Effector memory CD8-positive, alpha-beta T cell (primary cell): ENCODE data around the gene RAP1GAP.
"Not testable (repeated sequence)": the region's sequence is repeated elsewhere in the genome, so short reads cannot be mapped to it uniquely, and the experiment has no call there.

ENCODE experiments used
- ATAC-seq: fragments of 150-1000 bp; cut with Tn5 transposase; replicated peaks from 2 replicates; pipeline ENCODE4 v1.10.0; 2021; ENCODE audit warnings: mild to moderate bottlenecking, moderate library complexity
- DNase-seq, 3 experiments: peaks; one replicate each; pipeline ENCODE4 v3.0.0; 2021
- H3K27ac Mint-ChIP-seq, 2 donors: one replicate each; pipeline ENCODE4 v1.8.0; 2022; ENCODE audit warnings: mild to moderate bottlenecking in 2 of 2, mixed read lengths in 2 of 2, moderate library complexity in 2 of 2
- H3K27me3 Mint-ChIP-seq, 2 donors: one replicate each; pipeline ENCODE4 v1.8.0; 2022; ENCODE audit warnings: mixed read lengths in 2 of 2
- H3K36me3 Mint-ChIP-seq: one replicate; pipeline ENCODE4 v1.8.0; 2022; ENCODE audit warnings: mild to moderate bottlenecking, moderate library complexity, mixed read lengths; ENCODE audit not compliant: insufficient read depth
- H3K4me1 Mint-ChIP-seq, 2 donors: one replicate each; pipeline ENCODE4 v1.8.0; 2022; ENCODE audit warnings: low read depth in 2 of 2, mixed read lengths in 2 of 2
- H3K4me3 Mint-ChIP-seq, 2 donors: one replicate each; pipeline ENCODE4 v1.8.0; 2022; ENCODE audit warnings: mild to moderate bottlenecking in 2 of 2, mixed read lengths in 2 of 2, moderate library complexity in 2 of 2
- H3K9me3 Mint-ChIP-seq, 2 donors: one replicate each; pipeline ENCODE4 v1.8.0; 2022; ENCODE audit warnings: mixed read lengths in 2 of 2

The RAP1GAP gene

DNA sequence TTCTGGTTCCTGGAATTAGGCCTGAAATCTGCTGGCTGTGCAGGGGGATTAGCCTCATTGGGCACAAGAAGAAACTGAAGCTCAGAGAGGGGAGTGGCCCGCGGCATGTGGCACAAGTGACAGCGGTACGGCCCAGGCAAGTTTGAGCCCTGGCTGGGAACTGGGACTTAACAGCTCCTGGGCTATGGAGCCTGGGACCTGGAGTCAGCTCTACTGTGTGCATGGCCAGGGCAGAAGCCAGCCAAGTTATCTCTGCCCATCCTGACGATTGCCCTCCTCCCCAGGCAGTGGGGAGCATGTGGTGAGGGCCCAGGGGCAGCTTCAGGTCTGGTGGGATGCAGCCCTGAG lies 98.7 kb downstream of the RAP1GAP start:
- Mint-ChIP-seq H3K4me3 (no peak overlapping the region), H3K27ac (no peak overlapping the region), H3K9me3 (no peaks in the 10 kb centered on the region), H3K4me1 (no peaks in the 10 kb centered on the region), H3K36me3 (no peaks in the 10 kb centered on the region), H3K27me3 (peaks cover 6 to 50% of the 10 kb centered on the region in 2 donors)
- DNase-seq = no peak
- no peak for ATAC-seq

DNA sequence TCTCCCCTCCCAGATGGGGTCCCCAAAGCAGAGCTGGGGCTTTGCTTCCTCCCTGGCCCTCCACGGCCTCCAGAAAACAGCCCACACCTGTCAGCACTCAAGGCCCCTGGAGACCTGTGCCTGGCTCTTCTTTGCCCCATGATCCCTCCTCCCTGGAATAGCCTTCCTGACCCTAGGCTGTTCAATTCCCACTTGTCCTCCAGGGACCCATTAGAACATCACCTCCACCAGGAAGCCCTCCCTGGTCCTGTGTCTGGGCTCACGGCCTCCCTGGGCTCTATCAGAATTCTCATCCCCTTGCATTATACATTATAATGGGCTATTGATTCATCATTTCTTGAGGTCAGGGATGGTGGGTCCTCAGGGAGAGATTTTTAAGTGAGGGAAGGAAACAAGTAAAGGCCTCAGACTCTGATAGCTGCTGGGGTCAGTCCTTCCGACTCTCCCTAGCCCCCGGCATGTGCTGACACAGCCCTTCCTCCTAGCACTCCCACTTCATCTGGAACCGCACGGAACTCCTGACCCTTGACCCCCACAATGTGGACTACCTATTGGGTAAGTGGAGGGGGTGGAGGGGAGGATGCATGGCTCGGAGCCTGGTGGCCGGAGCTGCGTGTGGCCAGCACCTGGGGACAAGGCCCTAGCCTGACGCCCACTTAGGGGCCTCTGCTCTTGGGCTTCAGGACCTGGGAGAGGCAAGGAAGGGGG lies 99.2 kb downstream of the RAP1GAP start:
- DNase-seq (no peak), ATAC-seq (no peak)
- H3K9me3 Mint-ChIP-seq = no peaks in the 10 kb centered on the region
- H3K27me3 Mint-ChIP-seq = peaks cover 11 to 50% of the 10 kb centered on the region in 2 donors
- H3K4me3 Mint-ChIP-seq = no peak overlapping the region
- no peaks in the 10 kb centered on the region for H3K4me1 Mint-ChIP-seq
- H3K36me3 Mint-ChIP-seq = no peaks in the 10 kb centered on the region
- no peak overlapping the region for H3K27ac Mint-ChIP-seq

DNA sequence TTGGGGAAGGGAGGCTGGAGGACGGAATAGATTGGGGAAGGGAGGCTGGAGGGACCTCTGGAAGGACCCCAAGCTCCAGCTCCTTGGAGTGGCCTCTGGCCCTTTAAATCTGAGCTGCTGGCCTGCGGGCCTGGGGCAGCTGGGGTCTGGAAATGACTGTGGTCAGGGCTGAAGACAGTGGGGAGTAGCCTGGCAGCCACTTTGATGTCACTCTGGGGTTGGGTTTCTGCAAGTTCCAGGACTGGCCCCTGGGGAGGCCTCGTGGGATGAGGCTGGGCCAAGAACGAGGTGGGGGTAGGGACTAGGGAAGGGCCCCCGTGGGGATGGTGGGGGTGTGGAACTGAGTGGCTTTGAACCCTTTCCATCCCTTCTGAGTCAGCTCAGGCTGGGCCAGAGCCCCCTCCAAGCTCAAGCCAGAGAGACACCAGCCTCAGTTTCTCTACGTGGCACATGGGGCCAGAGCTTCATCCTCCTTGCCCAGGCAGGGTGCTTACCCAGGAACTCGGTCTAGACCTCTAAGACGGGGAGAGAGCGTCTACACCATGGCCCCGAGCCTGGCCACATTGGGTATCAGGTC lies 100.3 kb downstream of the RAP1GAP start:
- H3K4me1 Mint-ChIP-seq = no peaks in the 10 kb centered on the region
- no peak for DNase-seq
- H3K27ac Mint-ChIP-seq = no peak overlapping the region
- H3K27me3 Mint-ChIP-seq = peaks cover 11 to 42% of the 10 kb centered on the region in 2 donors
- no peaks in the 10 kb centered on the region for H3K36me3 Mint-ChIP-seq
- no peak overlapping the region for H3K4me3 Mint-ChIP-seq
- no peak for ATAC-seq
- H3K9me3 Mint-ChIP-seq = no peaks in the 10 kb centered on the region

DNA sequence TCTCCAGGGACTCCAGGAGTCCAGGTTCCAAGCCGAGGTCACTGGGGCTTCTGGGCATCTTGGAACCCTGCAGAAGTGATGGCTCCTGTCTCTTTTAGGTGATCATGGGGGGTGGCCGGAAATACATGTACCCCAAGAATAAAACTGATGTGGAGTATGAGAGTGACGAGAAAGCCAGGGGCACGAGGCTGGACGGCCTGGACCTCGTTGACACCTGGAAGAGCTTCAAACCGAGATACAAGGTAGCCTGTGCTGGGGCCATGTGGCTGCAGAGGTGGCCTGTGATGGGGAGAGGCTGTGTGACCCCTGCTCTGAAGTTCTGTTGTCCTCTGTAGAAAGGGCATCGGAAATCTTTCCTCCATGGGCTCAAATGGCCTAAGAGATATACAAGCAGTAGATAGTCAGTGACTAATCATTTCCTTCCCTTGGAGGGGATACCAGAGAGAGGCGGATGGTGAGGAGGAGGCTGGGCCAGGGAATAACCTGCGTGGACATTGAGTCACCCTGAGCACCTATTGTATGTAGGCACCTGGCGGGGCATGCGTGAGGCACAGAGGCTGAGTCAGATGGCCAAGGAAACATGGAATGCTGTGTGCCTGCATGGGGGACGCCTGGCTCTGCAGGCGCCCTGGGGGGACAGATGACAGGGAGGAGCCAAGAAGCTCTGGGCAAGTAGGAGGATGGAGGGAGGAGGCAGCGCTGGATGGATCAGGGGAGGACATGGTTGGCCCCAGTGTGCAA lies 101.0 kb downstream of the RAP1GAP start:
- H3K36me3 Mint-ChIP-seq = no peaks in the 10 kb centered on the region
- no peaks in the 10 kb centered on the region for H3K4me1 Mint-ChIP-seq
- H3K9me3 Mint-ChIP-seq = no peaks in the 10 kb centered on the region
- no peak for ATAC-seq
- H3K27ac Mint-ChIP-seq = no peak overlapping the region
- DNase-seq = no peak
- H3K4me3 Mint-ChIP-seq = no peak overlapping the region
- peaks cover 11 to 34% of the 10 kb centered on the region in 2 donors for H3K27me3 Mint-ChIP-seq

DNA sequence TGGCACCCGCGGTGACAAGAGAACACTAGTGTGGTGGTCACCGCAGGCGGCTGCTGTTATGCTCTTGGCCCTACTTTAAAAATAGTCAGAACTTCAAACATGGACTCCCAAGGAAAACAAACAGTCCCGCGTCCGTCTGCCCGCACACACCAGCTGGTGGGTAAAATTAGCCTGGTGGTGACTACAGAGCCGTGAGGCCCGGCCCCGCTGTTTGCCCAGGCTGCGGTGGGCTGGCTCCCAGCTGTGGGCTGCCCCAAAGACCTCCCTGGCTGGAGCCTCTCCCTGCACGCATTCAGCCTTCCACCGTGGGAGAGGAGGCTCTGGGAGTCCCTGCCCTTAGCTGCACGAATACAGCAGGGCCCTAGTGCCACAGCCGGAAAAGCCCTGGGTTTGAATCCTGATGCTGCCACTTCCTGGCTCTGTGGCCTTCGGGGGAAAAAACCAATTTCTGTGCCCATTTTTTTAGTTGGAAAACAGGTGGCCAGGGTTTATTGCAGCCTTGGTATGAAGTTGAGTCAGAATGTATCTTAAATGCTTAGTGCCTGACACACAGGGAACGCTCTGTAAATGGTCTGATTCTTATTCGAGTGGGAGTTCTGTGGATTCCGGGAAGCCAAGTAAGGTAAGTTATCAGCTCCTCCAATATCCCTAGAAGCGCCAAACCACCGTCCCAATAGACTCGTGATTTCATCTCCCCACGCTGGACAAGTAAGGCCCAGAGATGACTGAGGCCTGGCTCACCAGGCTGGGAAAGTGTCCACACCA lies 101.7 kb downstream of the RAP1GAP start:
- ATAC-seq (no peak), DNase-seq (no peak)
- Mint-ChIP-seq H3K4me3 (no peak overlapping the region), H3K27ac (no peak overlapping the region), H3K36me3 (no peaks in the 10 kb centered on the region), H3K9me3 (no peaks in the 10 kb centered on the region), H3K4me1 (no peaks in the 10 kb centered on the region), H3K27me3 (peaks cover 11 to 29% of the 10 kb centered on the region in 2 donors)

DNA sequence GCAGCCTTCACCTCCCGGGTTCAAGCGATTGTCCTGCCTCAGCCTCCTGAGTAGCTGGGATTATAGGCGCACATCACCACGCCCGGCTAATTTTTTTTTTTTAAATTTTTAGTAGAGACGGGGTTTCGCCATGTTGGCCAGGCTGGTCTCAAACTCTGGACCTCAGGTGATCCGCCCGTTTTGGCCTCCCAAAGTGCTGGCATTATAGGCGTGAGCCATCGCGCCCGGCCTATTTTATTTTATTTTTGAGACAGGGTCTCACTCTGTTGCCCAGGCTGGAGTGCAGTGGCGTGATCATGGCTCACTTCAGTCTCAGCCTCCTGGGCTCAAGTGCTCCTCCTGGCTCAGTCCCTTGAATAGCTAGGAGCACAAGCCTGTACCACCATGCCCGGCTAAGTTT lies 102.8 kb downstream of the RAP1GAP start:
- H3K4me3 Mint-ChIP-seq, H3K4me1 Mint-ChIP-seq, H3K27ac Mint-ChIP-seq, ATAC-seq, H3K36me3 Mint-ChIP-seq, H3K9me3 Mint-ChIP-seq, DNase-seq: not testable (repeated sequence)
- H3K27me3 Mint-ChIP-seq = peaks cover 11 to 29% of the 10 kb centered on the region in 2 donors

DNA sequence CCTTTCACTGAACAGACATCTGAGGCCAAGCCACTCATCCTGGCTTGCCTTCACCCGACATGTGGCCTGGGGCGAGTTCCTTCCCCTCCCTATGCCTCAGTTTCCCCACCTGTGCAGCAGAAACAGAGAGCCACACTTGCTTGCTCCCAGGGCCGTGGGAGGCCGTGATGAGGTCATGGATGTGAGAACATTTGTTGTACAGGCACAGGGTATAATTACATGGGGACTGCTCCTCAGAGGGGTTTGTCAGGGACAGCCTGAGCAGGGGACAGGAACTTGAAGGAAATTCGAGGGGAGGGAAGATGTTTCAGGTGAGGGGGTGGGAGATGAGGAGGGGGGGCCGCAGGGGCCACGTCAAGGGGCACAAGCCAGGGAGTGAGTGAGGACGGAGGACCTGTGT lies 103.9 kb downstream of the RAP1GAP start:
- Mint-ChIP-seq H3K27ac (no peak overlapping the region), H3K27me3 (peaks cover 11 to 38% of the 10 kb centered on the region in 2 donors), H3K36me3 (no peaks in the 10 kb centered on the region), H3K9me3 (no peaks in the 10 kb centered on the region), H3K4me3 (no peak overlapping the region), H3K4me1 (no peaks in the 10 kb centered on the region)
- DNase-seq (no peak), ATAC-seq (no peak)

DNA sequence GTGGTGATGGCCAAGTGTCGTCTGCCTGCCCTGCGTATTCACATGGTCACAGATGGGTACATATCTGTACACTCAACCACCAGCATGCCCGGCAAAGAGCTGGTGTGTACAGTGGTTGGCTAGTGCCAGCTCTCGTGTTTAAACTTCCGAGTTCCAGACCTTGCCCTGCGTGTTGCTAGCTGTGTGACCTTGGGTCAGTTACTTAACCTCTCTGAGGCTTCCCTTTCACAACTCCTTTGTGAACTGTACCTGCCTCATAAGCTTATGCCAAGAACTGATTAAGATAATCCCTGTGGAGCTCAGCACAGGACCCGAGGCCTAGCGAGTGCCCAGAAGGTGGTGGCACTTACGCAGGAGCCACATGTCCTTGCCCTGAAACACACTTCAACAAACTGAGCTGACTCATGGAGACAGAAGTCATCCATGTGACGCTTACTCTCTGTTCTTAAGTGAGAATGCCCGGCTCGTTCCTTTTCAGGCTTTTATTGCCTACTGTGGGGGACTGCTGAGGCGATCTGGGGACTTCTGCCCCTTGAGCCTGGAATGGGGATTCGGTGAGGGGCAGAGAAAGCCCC lies 104.5 kb downstream of the RAP1GAP start:
- H3K4me1 Mint-ChIP-seq = no peaks in the 10 kb centered on the region
- H3K36me3 Mint-ChIP-seq = no peaks in the 10 kb centered on the region
- no peaks in the 10 kb centered on the region for H3K9me3 Mint-ChIP-seq
- no peak for DNase-seq
- H3K4me3 Mint-ChIP-seq = no peak overlapping the region
- no peak for ATAC-seq
- H3K27ac Mint-ChIP-seq = no peak overlapping the region
- H3K27me3 Mint-ChIP-seq = peaks cover 11 to 45% of the 10 kb centered on the region in 2 donors

DNA sequence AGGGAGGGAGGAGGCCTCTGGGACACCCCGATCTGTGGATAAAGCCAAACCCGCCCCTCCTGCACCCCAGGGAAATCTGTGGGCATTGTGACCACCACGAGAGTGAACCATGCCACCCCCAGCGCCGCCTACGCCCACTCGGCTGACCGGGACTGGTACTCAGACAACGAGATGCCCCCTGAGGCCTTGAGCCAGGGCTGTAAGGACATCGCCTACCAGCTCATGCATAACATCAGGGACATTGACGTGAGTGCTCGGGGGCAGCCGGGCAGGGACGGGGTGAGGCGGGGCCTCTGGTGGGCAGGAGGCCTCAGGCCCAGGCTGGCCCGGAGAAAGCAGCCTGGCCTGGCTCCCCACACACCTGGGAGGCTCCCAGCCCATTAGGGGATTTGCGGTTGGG lies 105.2 kb downstream of the RAP1GAP start:
- no peaks in the 10 kb centered on the region for H3K9me3 Mint-ChIP-seq
- no peak for ATAC-seq
- DNase-seq = no peak
- H3K36me3 Mint-ChIP-seq = no peaks in the 10 kb centered on the region
- H3K27me3 Mint-ChIP-seq = peaks cover 11 to 51% of the 10 kb centered on the region in 2 donors
- H3K4me1 Mint-ChIP-seq = no peaks in the 10 kb centered on the region
- H3K4me3 Mint-ChIP-seq = no peak overlapping the region
- H3K27ac Mint-ChIP-seq = no peak overlapping the region

DNA sequence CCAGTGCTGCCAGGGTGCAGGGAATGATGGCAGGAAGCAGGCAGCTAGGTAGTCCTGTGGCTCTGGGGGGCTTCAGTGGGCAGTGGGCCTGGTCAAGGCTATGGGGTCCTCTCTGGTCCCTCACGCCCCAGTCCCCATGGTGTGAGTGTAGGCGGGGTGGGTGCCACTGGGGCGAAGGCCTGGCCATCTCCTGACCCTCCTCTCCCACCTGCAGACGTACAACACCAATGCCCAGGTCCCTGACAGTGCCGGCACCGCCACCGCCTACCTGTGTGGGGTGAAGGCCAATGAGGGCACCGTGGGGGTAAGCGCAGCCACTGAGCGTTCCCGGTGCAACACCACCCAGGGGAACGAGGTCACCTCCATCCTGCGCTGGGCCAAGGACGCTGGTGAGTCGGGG lies 106.3 kb downstream of the RAP1GAP start:
- H3K27me3 Mint-ChIP-seq = peaks cover 21 to 56% of the 10 kb centered on the region in 2 donors

DNA sequence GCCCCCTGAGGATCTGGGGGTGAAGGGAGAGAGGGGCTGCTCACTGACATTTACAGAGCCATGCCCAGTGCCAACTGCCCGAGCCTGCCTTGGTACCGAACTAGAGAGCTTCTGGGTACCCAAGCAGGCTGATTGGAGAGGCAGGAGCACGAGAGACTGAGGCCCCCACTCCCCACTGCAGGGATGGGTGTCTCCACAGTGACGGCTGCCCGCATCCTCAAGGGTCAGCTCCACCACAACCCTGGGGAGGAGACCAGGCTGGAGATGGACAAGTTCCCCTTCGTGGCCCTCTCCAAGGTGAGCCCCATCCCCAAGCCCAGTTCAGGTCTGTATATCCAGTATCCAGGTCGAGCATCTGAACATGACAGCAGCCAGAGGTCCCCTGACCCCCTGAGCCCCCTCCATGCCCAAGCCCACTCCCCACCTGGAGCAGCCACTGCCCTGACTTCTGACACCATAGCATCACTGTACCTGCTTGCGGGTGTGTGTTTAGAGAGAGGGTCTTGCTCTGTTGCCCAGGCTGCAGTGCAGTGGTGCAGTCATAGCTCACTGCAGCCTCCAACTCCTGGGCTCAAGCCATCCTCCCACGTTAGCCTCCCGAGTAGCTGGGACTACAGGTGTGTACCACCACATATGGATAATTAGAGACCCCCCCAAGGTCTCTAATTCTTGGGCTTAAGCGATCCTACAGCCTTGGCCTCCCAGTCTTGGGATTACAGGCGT lies 108.1 kb downstream of the RAP1GAP start:
- Mint-ChIP-seq H3K27me3 (peaks cover 18 to 60% of the 10 kb centered on the region in 2 donors), H3K36me3 (peaks cover 2% of the 10 kb centered on the region), H3K9me3 (no peaks in the 10 kb centered on the region), H3K4me3 (no peak overlapping the region), H3K4me1 (no peaks in the 10 kb centered on the region), H3K27ac (no peak overlapping the region)
- ATAC-seq (no peak), DNase-seq (no peak)

More for the DNA sequence above, 106.3 kb downstream of the RAP1GAP start:
- ATAC-seq = no peak
- no peak for DNase-seq
- no peaks in the 10 kb centered on the region for H3K4me1 Mint-ChIP-seq
- no peaks in the 10 kb centered on the region for H3K36me3 Mint-ChIP-seq
- no peak overlapping the region for H3K27ac Mint-ChIP-seq
- no peak overlapping the region for H3K4me3 Mint-ChIP-seq
- H3K9me3 Mint-ChIP-seq = no peaks in the 10 kb centered on the region

DNA sequence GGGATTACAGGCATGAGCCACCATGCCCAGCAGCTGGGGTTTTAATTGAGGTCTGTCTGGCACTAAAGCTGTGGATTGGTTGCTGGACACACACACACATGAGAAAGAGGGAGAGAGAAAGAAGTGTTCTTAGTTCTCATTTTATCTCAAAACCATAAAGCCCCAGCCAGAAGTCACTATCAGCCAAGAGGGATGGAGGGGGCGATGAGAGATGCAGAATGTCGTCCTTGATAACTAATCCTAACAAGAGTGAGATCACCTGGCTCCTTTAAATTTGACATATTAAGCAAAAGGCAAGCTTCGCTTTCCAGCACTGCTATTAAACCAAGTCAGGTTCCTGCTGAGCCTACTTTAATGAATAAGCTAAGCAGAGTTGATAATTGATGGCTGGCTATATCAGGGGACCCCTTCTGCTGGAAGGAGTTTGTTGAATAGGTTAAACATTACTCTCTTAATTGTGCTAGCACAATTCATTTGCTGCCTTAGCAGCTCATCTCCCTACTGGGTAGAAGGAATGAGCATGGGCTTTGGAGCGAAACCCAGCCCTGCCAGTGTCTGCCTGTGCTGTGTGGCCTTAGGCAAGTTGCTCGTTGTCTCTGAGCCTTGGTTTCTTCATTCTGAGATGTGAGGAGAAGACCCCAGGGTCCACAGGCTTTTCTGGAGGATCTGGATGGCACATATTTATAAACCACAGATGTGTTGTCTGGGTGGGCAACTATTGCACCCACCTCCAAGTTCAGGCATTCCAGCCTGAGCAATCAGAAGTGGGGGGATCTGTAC lies 109.2 kb downstream of the RAP1GAP start:
- Mint-ChIP-seq H3K4me3 (no peak overlapping the region), H3K27me3 (peaks cover 15 to 63% of the 10 kb centered on the region in 2 donors), H3K27ac (no peak overlapping the region), H3K9me3 (no peaks in the 10 kb centered on the region), H3K4me1 (no peaks in the 10 kb centered on the region), H3K36me3 (peaks cover 2% of the 10 kb centered on the region)
- no peak for DNase-seq
- no peak for ATAC-seq
